GM21737 (cell line): ENCODE measurements around the gene STON2.
A peak's percentile ranks its signal among the peaks of the same experiment; 100 is the strongest.
"Not testable (repeated sequence)": the region's sequence is repeated elsewhere in the genome, so short reads cannot be mapped to it uniquely, and the experiment has no call there.

Experiments
- ATAC-seq: cut with Tn5 transposase; IDR thresholded peaks from one replicate; pipeline ENCODE4 v1.9.1; 2021; ENCODE audit warnings: mild to moderate bottlenecking, moderate library complexity; ENCODE audit not compliant: unreplicated experiment

The STON2 gene, protein sequence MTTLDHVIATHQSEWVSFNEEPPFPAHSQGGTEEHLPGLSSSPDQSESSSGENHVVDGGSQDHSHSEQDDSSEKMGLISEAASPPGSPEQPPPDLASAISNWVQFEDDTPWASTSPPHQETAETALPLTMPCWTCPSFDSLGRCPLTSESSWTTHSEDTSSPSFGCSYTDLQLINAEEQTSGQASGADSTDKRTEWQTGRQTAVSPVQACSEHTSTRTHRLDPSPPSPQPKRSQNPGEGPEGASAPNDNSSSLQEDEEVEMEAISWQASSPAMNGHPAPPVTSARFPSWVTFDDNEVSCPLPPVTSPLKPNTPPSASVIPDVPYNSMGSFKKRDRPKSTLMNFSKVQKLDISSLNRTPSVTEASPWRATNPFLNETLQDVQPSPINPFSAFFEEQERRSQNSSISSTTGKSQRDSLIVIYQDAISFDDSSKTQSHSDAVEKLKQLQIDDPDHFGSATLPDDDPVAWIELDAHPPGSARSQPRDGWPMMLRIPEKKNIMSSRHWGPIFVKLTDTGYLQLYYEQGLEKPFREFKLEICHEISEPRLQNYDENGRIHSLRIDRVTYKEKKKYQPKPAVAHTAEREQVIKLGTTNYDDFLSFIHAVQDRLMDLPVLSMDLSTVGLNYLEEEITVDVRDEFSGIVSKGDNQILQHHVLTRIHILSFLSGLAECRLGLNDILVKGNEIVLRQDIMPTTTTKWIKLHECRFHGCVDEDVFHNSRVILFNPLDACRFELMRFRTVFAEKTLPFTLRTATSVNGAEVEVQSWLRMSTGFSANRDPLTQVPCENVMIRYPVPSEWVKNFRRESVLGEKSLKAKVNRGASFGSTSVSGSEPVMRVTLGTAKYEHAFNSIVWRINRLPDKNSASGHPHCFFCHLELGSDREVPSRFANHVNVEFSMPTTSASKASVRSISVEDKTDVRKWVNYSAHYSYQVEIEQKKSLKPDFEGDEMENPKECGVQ

DNA sequence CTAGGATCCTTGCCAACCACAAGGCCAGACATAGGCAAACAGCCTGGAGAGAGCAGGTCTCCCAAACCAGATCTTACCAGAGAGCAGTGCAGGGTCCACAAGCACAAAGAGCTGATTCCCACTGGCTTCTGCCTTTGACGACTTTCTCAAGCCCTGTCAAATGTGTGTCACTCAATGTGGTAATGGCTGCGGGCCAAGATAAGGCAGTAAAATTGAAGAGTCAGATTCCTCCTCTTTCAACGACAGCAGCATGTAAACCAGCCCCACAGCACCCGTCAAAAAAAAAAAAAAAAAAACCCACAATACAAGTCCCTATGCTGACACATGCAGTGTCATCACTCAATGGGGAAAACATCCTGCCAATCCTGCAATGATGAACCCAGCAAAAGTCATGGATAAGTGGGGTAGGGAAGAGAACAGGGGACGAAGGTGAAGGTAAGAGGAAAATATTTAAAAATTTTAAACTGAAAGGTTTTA lies at the start of gene STON2:
STON2 (minus strand) TSS at position 123 of the 477 bp plus-strand sequence. CDS start 1,942 bp downstream, outside the sequence.
- no peak for ATAC-seq

- ATAC-seq: no peak
Observed at GRCh38 chr14:81449576-81449975, 49.5 kb upstream of the STON2 start.

DNA sequence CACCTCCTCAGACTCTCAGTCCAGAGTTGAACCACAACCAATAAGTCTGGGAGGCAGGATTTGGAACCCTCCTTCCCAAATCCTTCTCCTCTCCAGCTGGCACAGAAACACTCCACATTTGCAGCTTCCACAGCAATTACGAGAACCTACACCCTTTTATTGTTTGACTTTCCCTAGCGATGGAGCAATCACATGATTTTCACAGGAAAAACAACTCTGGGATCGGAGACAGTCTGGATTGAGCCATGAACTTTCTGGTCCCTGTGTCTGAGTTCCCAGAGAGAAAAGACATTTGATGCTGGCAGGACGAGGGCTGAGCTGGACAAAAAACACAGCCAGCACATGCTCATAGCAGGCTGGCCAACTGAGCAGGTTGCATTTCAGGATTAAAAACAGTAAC lies 49.0 kb upstream of the STON2 start:
- no peak for ATAC-seq

GRCh38 chr14:81447021-81447764 lies 47.1 kb upstream of the STON2 start:
- no peak for ATAC-seq

DNA sequence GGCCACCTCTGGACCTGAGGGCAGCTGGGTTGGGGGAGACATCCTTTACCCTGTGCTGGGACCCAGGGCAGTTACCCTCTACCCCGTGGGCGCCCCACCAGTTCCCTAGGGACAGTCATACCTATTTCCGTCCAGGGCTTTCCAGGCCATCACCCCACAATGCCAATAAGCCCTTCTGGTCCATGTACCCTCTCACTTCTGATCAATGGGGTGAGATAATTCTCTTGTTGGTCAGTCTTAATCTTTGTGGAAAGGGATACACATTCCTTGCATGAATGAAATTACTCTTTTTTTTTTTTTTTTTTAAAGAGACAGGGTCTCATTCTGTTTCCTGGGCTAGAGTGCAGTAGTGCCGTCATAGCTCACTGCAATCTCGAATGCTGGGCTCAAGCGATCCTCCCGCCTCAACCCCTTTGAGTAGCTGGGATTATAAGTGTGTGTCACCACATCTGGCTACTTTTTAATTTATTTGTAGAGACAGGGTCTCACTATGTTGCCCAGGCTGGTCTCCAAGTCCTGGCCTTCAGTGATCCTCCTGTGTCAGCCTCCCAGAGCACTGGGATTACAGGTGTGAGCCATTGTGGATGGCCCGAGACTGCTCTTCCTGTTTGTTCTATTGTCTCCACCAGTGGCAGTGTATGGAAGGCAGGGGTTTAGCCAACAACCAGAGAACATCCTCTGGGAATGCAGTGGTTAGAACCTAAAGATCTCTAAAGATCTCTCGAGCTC lies 46.3 kb upstream of the STON2 start:
- ATAC-seq: no peak

DNA sequence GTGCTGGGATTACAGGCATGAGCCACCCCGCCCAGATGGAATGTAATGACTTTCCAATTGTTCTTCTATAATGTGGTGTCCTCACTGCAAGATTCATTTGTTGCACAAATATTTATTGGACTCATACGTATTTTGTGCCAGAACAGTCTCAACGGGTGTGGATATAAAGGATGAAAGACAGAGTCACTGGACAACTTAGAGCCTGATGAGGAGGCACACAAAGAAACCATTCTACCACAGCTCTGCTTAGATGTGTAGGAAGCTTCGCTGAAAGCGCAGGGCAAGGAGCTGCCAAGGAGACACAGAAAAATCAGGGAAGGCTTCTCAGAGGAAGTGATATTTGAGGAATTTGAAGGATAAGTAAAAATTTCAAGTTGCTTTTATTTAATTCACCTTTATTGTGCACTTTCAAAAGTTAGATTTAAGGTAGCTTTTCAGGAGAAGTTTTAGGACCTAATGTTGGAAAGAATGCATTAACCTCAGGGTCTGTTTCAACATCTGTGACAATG lies 41.6 kb upstream of the STON2 start:
- ATAC-seq: no peak

GRCh38 chr14:81440041-81440440 lies 39.9 kb upstream of the STON2 start:
- no peak for ATAC-seq

- no peak for ATAC-seq
Observed at GRCh38 chr14:81437244-81437643, 37.1 kb upstream of the STON2 start.

- peak; percentile 74 for ATAC-seq
Observed at GRCh38 chr14:81436296-81437138, 36.4 kb upstream of the STON2 start.

GRCh38 chr14:81435391-81436295 lies 35.5 kb upstream of the STON2 start:
- ATAC-seq: peak; percentile 38

DNA sequence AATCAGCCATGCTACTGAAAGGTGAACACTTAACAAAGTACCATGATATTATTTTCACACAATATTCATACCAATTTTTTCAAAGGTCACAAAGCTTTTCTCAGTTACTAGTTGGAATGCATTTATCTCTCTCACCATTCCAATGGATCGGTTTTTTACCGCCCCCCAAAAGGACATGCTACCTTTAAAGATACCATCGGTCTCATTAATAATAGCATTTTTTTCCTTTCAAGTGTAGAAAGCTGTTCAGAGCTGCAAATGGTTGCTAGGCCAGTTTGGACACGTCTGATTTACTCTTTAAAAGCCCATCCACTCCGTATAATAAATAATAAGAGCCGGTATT lies 34.9 kb upstream of the STON2 start:
- ATAC-seq: no peak

DNA sequence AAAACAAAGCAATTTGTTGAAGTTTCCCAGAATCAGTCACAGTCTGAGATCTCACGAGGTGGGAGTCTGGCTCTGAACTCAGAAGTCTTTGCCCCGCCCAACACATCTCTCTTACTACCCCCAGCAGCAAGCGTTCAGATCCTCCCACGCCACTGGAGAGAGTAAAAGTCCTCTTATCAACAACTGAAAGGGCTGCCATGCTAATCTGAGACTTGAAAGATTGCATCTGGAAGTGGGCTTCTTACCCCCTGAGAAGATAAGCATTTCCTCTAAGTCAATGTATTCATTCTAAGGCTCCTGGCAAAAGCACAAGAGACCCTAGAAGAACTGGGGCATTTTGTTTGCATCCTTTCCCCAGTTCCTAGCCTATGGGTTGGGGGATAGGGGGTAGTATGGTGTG lies 34.1 kb upstream of the STON2 start:
- ATAC-seq: no peak

DNA sequence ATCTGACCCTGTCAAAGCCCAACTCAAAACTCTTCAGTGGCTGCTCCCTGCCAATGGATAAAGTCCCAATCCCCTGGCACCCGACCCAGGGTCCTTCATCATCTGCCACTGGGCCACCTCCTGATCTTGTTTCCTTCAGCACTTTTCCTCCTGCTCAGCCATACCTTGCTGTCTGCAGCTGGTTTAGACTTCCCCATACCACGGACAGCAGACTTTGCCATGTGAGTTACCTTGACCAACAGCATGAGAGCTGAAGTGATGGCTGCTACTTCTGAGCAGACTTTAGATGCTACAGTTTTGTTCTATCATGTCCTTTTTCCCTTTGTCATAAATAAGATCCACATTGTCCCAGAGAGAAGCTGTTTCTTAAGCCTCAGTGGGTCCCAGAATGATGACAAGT lies 33.3 kb upstream of the STON2 start:
- no peak for ATAC-seq

- no peak for ATAC-seq
Observed at GRCh38 chr14:81432219-81432661, 32.1 kb upstream of the STON2 start.

- ATAC-seq: no peak
Observed at GRCh38 chr14:81430235-81430634, 30.1 kb upstream of the STON2 start.

DNA sequence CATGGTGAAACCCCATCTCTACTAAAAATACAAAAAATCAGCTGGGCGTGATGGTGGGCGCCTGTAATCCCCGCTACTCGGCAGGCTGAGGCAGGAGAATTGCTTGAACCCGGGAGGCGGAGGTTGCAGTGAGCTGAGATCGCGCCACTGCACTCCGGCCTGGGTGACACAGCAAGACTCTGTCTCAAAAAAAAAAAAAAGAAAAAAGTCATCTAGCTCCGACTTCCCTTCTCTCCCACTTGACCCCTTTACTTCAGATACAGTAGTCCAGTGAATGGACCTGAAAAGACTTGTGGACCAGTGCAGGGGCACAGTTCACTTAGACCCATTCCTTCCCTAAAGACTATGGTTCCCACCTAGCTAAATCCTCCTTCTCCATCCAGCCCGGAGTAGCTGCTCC lies 29.6 kb upstream of the STON2 start:
- ATAC-seq: not testable (repeated sequence)

DNA sequence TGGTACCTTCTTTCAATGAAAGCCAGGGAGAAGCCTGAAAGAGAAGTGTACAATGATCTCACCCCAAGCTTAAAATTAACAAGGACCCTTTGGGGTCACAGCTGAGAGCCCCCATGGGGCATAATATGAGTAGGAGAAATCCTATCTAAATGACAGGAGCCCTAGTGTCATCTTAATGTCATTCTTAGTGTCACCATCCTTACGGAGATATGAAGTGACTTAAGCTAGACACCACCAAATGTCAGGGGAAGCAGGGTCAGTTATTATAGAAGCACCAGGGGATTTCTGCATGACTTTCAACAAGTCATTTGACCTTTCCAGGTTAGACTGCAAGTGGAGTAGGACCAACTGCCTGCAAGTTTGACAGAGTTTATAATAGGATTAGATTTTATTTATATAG lies 28.9 kb upstream of the STON2 start:
- ATAC-seq: no peak
